Upper lobe of left lung (tissue), 4 donors: ENCODE measurements around the gene MIB2.

Experiments used
- CTCF ChIP-seq, 6 experiments: fragments of 450-650 bp in 4 of 6; fragments of 200-600 bp in 2 of 6; sonication (generic) in 2 of 6; IDR thresholded peaks; one replicate each; pipeline ENCODE4 v1.5.1; 2016 to 2019; ENCODE audit warnings: antibody characterized with exemption in 6 of 6
- POLR2A ChIP-seq, 4 donors: fragments of 450-650 bp; IDR thresholded peaks; one replicate each; pipeline ENCODE4 v1.5.1; 2016 to 2017; ENCODE audit warnings: antibody characterized with exemption in 4 of 4, mild to moderate bottlenecking in 2 of 4
- POLR2AphosphoS5 ChIP-seq, 2 donors: sonication (generic); formaldehyde crosslinking; IDR thresholded peaks; one replicate each; pipeline ENCODE4 v1.5.1; 2017; ENCODE audit warnings: antibody characterized with exemption in 2 of 2

- TF ChIP-seq CTCF (IDR thresholded peaks at IDR 0.05): no peak
- no peak for TF ChIP-seq POLR2A (IDR thresholded peaks at IDR 0.05)
- TF ChIP-seq POLR2AphosphoS5 (IDR thresholded peaks at IDR 0.05): no peak
Measured at GRCh38 chr1:1625824-1626206, 10.5 kb downstream of the MIB2 start.
